Adipocyte (in vitro differentiated cells): ENCODE results near the gene PRH1.
A peak's percentile ranks its signal among the peaks of the same experiment; 100 is the strongest.

Experiments used
- DNase-seq: peaks from one replicate; pipeline ENCODE4 v3.0.0-alpha.2; 2015; ENCODE audit warnings: low read depth
- H3K27me3 ChIP-seq: replicated peaks from 2 replicates; pipeline ENCODE4 v1.7.0; 2013; ENCODE audit warnings: mild to moderate bottlenecking, low read length, moderate library complexity; ENCODE audit not compliant: control insufficient read depth, insufficient read depth
- H3K36me3 ChIP-seq: 2 replicates; pipeline ENCODE4 v1.7.0; 2013; ENCODE audit warnings: low read length, mild to moderate bottlenecking, moderate library complexity; ENCODE audit not compliant: control insufficient read depth, insufficient read depth, severe bottlenecking
- H3K4me1 ChIP-seq: 2 replicates; pipeline ENCODE4 v1.7.0; 2013; ENCODE audit warnings: mild to moderate bottlenecking, low read length, moderate library complexity; ENCODE audit not compliant: control insufficient read depth, insufficient read depth
- H3K4me3 ChIP-seq: 2 replicates; pipeline ENCODE4 v1.7.0; 2013; ENCODE audit warnings: mild to moderate bottlenecking, low read length, moderate library complexity
- H3K9ac ChIP-seq: 2 replicates; pipeline ENCODE4 v1.7.0; 2013; ENCODE audit warnings: mild to moderate bottlenecking, low read length, moderate library complexity
- H3K9me3 ChIP-seq: 2 replicates; pipeline ENCODE4 v1.7.0; 2013; ENCODE audit warnings: mild to moderate bottlenecking, low read length, moderate library complexity; ENCODE audit not compliant: control insufficient read depth

Gene PRH1

GRCh38 chr12:10889226-10889625, 5.2 kb upstream of the PRH1 start:
- DNase-seq: no peak
- no peaks in the 10 kb centered on the region for H3K27me3 ChIP-seq
- H3K4me1 ChIP-seq: no peaks in the 10 kb centered on the region
- no peaks in the 10 kb centered on the region for H3K36me3 ChIP-seq
- H3K9me3 ChIP-seq: no peaks in the 10 kb centered on the region
- H3K9ac ChIP-seq: no peak overlapping the region
- H3K4me3 ChIP-seq: no peak overlapping the region

- H3K4me1 ChIP-seq: no peaks in the 10 kb centered on the region
Observed at GRCh38 chr12:10873378-10873777, 10.7 kb downstream of the PRH1 start.

GRCh38 chr12:10867381-10867780, 16.7 kb downstream of the PRH1 start:
- Histone ChIP-seq H3K4me1 (no peaks in the 10 kb centered on the region), H3K27me3 (no peaks in the 10 kb centered on the region), H3K36me3 (peaks cover 4% of the 10 kb centered on the region), H3K9me3 (peaks cover 3% of the 10 kb centered on the region), H3K4me3 (no peak overlapping the region), H3K9ac (no peak overlapping the region)
- DNase-seq: no peak

More at GRCh38 chr12:10873378-10873777, 10.7 kb downstream of the PRH1 start:
- H3K9me3 ChIP-seq: no peaks in the 10 kb centered on the region
- peak; percentile 54 for DNase-seq
- no peaks in the 10 kb centered on the region for H3K27me3 ChIP-seq
- H3K9ac ChIP-seq: no peak overlapping the region
- H3K36me3 ChIP-seq: peaks cover 20% of the 10 kb centered on the region
- no peak overlapping the region for H3K4me3 ChIP-seq

GRCh38 chr12:10863512-10864218, 20.4 kb downstream of the PRH1 start:
- Histone ChIP-seq H3K9me3 (peaks cover 8% of the 10 kb centered on the region), H3K4me1 (no peaks in the 10 kb centered on the region), H3K36me3 (peaks cover 3% of the 10 kb centered on the region), H3K9ac (no peak overlapping the region), H3K4me3 (no peak overlapping the region), H3K27me3 (no peaks in the 10 kb centered on the region)
- DNase-seq: no peak

GRCh38 chr12:10861366-10861765, 22.7 kb downstream of the PRH1 start:
- Histone ChIP-seq H3K27me3 (no peaks in the 10 kb centered on the region), H3K9ac (no peak overlapping the region), H3K9me3 (peaks cover 8% of the 10 kb centered on the region), H3K36me3 (no peaks in the 10 kb centered on the region), H3K4me3 (no peak overlapping the region), H3K4me1 (no peaks in the 10 kb centered on the region)
- no peak for DNase-seq

GRCh38 chr12:10855807-10856206, 28.2 kb downstream of the PRH1 start:
- H3K36me3 ChIP-seq: peaks cover 11% of the 10 kb centered on the region
- no peaks in the 10 kb centered on the region for H3K4me1 ChIP-seq
- no peaks in the 10 kb centered on the region for H3K27me3 ChIP-seq
- no peak overlapping the region for H3K4me3 ChIP-seq
- H3K9ac ChIP-seq: no peak overlapping the region
- peaks cover 9% of the 10 kb centered on the region for H3K9me3 ChIP-seq
- no peak for DNase-seq

GRCh38 chr12:10853776-10854175, 30.3 kb downstream of the PRH1 start:
- Histone ChIP-seq H3K4me1 (no peaks in the 10 kb centered on the region), H3K27me3 (no peaks in the 10 kb centered on the region), H3K36me3 (peaks cover 11% of the 10 kb centered on the region), H3K9me3 (peaks cover 9% of the 10 kb centered on the region), H3K4me3 (no peak overlapping the region), H3K9ac (no peak overlapping the region)
- no peak for DNase-seq

GRCh38 chr12:10851243-10851858, 32.7 kb downstream of the PRH1 start:
- DNase-seq: no peak
- no peaks in the 10 kb centered on the region for H3K27me3 ChIP-seq
- H3K36me3 ChIP-seq: peaks cover 11% of the 10 kb centered on the region
- no peak overlapping the region for H3K4me3 ChIP-seq
- no peak overlapping the region for H3K9ac ChIP-seq
- H3K4me1 ChIP-seq: no peaks in the 10 kb centered on the region
- peaks cover 9% of the 10 kb centered on the region for H3K9me3 ChIP-seq

GRCh38 chr12:10849425-10849878, 34.6 kb downstream of the PRH1 start, which contains the start of gene PRR4:
PRR4 (minus strand) TSS chr12:10849475; CDS start chr12:10849437, 38 bp downstream.
- H3K9me3 ChIP-seq: no peaks in the 10 kb centered on the region

GRCh38 chr12:10847744-10848143, 36.3 kb downstream of the PRH1 start:
- Histone ChIP-seq H3K4me3 (no peak overlapping the region), H3K4me1 (no peaks in the 10 kb centered on the region), H3K9ac (no peak overlapping the region), H3K36me3 (peaks cover 12% of the 10 kb centered on the region), H3K27me3 (no peaks in the 10 kb centered on the region), H3K9me3 (no peaks in the 10 kb centered on the region)
- DNase-seq: no peak

More at GRCh38 chr12:10849425-10849878, 34.6 kb downstream of the PRH1 start, which contains the start of gene PRR4:
- no peak within 1 kb of the TSS for H3K4me3 ChIP-seq
- no peaks in the 10 kb centered on the region for H3K27me3 ChIP-seq
- H3K36me3 ChIP-seq: peaks cover 5% of the 10 kb centered on the region
- H3K9ac ChIP-seq: no peak within 1 kb of the TSS
- DNase-seq: no peak
- no peaks in the 10 kb centered on the region for H3K4me1 ChIP-seq

GRCh38 chr12:10842862-10843261, 41.2 kb downstream of the PRH1 start:
- no peak overlapping the region for H3K4me3 ChIP-seq
- H3K9ac ChIP-seq: no peak overlapping the region
- H3K27me3 ChIP-seq: no peaks in the 10 kb centered on the region
- H3K36me3 ChIP-seq: peaks cover 7% of the 10 kb centered on the region
- H3K4me1 ChIP-seq: no peaks in the 10 kb centered on the region
- H3K9me3 ChIP-seq: no peaks in the 10 kb centered on the region
- DNase-seq: no peak
